ENCODE data around the gene ARSK. TPM values are rescaled to one million over a fixed set of nuclear protein-coding genes. Genes with fewer than 3 reads are reported as not detected.

Gene ARSK
- total and polyA plus RNA-seq, 2 of the 13 experiments (the other 11 are each of a cell fraction or from before 2014, with no cell fraction given): 7.9 TPM

- TF ChIP-seq CBX2 (IDR thresholded peaks at IDR 0.05; ENCODE audit: low read depth, low read length): no peak
- no peak for TF ChIP-seq CBX2 (CRISPR knock-in tag; IDR thresholded peaks at IDR 0.05; ENCODE audit: low read depth)
- no peak for TF ChIP-seq PITX1 (CRISPR knock-in tag; IDR thresholded peaks at IDR 0.05)
- TF ChIP-seq ZMYM4 (CRISPR knock-in tag; IDR thresholded peaks at IDR 0.05): peak; percentile 34; the same call in 1 of the 2 replicates
- TF ChIP-seq ZNF816 (CRISPR knock-in tag; IDR thresholded peaks at IDR 0.05; ENCODE audit: borderline replicate concordance): no peak
Observed at GRCh38 chr5:95641741-95642220, 86.9 kb downstream of the ARSK start (continued).

- H3K9ac ChIP-seq (ENCODE audit: insufficient read depth, low read depth, low read length): no peak overlapping the region
- intact Hi-C loops (cut with micrococcal nuclease; ENCODE audit: unreplicated experiment): loop anchor here (10.0 kb wide), 3 partner anchors 88 to 952 kb away; partner anchors contain the start of genes ARSK and SKIC3
- in situ Hi-C loops (cut with HindIII; ENCODE audit: extremely low pct_ligation_motif_present, low pct_unique_long_range_greater_than_20kb): loop anchor here (5.0 to 25.0 kb wide), 2 partner anchors 199 to 694 kb away; no protein-coding TSS in a partner anchor
- no peaks in the 10 kb centered on the region for H4K20me1 ChIP-seq (ENCODE audit: insufficient read depth, low read length)
- ATAC-seq (no peak), DNase-seq (ENCODE audit: low spot score) (no peak), FAIRE-seq (no peak)
- H3K4me2 ChIP-seq (ENCODE audit: low read depth, low read length): 0 out of 2 replicates have a peak overlapping the region, but pooled peaks have one; percentile 16
- H3K27me3 ChIP-seq (ENCODE audit: control insufficient read depth in 1 of 2, insufficient read depth in 2 of 2, low read length in 2 of 2): no peaks in the 10 kb centered on the region; a peak in 1 of 5 replicates
- POLR2A ChIA-PET: no interaction called here
- H3K4me3 ChIP-seq (replicated peaks in 1 of 3; ENCODE audit: insufficient read depth in 1 of 3, low read depth in 2 of 3, low read length in 3 of 3): no peak overlapping the region
- WGBS (ENCODE audit: low lambda C conversion rate): 44% methylated on average over 7 of the region's 7 CpGs
- CTCF ChIA-PET (ENCODE audit: low intra/inter-chr PET ratio, low total read pairs): no interaction called here
- H3K9me3 ChIP-seq (ENCODE audit: low read length): no peaks in the 10 kb centered on the region
- no peaks in the 10 kb centered on the region for H3K36me3 ChIP-seq (replicated peaks in 1 of 2; ENCODE audit: control insufficient read depth in 1 of 2, insufficient read depth in 2 of 2, low read length in 2 of 2)
- no peaks in the 10 kb centered on the region for H3K79me2 ChIP-seq (ENCODE audit: insufficient read depth, low read length)
- BruUV-seq (replicated peaks): no TSS peak
- no peak overlapping the region for H2AFZ ChIP-seq (ENCODE audit: low read length)
- H3K4me1 ChIP-seq (ENCODE audit: insufficient read depth, low read length): peaks cover 66% of the 10 kb centered on the region
- H3K27ac ChIP-seq (ENCODE audit: extremely low read length, insufficient read depth, low read length): no peak overlapping the region
- no peak for TF ChIP-seq XRCC5 (optimal IDR thresholded peaks at IDR 0.05; ENCODE audit: low read length)
- TF ChIP-seq NBN (conservative IDR thresholded peaks at IDR 0.05): no peak
- no peak for TF ChIP-seq ZNF543 (CRISPR knock-in tag; IDR thresholded peaks at IDR 0.05)
- TF ChIP-seq RARG (CRISPR knock-in tag; IDR thresholded peaks at IDR 0.05; ENCODE audit: low read depth): no peak
- TF ChIP-seq ZBTB44 (CRISPR knock-in tag; IDR thresholded peaks at IDR 0.05): no peak
- no peak for TF ChIP-seq RXRB (CRISPR knock-in tag; IDR thresholded peaks at IDR 0.05; ENCODE audit: borderline replicate concordance)
- TF ChIP-seq ARID4A (CRISPR knock-in tag; IDR thresholded peaks at IDR 0.05; ENCODE audit: borderline replicate concordance): no peak
- TF ChIP-seq TCF12 (IDR thresholded peaks at IDR 0.05): no peak
- no peak for TF ChIP-seq TCF12 (CRISPR knock-in tag; IDR thresholded peaks at IDR 0.05)
- no peak for TF ChIP-seq TGIF2 (CRISPR knock-in tag; IDR thresholded peaks at IDR 0.05)
- TF ChIP-seq WIZ (CRISPR knock-in tag; IDR thresholded peaks at IDR 0.05): no peak
Observed at GRCh38 chr5:95643152-95643551, 88.3 kb downstream of the ARSK start.

All from HepG2 (cell line).